ENCODE measurements around the gene OR52E4.

Gene OR52E4

GRCh38 chr11:5929571-5930368 is 49.3 kb downstream of the OR52E4 start:
- DNase-seq = no peak

DNA sequence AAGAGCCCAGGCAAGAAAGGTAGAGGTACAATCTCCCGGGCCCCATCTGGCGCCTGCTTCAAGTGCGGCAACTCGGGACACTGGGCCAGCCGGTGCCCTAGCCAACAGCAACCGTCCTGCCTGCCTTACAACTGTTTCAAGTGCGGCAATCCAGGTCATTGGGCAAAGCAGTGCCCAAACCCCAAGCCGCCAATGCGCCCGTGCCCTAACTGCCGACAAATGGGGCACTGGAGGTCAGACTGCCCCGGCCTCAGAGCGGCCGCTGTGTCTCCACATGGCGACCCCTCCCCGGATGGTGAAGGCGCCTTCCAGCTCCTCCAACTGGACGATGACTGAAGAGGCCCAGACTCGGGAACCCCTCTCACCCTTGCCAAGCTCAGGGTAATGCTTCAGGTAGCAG is 50.2 kb downstream of the OR52E4 start:
- no peak for DNase-seq

GRCh38 chr11:5931061-5931460 is 50.6 kb downstream of the OR52E4 start:
- DNase-seq = no peak

- DNase-seq = no peak
Measured at GRCh38 chr11:5932671-5933070, 52.2 kb downstream of the OR52E4 start.

DNA sequence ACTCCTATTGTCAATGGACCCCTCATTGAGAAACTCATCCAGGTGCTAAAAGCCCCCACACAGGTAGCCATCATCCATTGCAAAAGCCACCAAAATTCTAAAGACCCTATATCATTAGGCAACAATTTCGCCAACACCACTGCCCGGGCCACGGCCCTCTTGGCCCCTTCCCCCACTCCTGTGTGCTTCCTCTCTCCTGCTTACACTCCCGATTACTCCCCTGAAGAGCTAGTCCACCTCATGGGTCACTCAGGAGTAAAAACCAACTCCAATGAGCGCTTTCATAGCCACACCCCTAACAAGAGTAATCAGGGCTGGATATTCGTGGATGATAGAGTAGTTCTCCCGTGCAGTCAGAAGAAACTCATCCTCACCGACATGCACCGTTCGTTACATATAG is 52.7 kb downstream of the OR52E4 start:
- DNase-seq = no peak

Data from T1000 (cell line).